ENCODE data around the gene JOSD2.

Gene JOSD2

GRCh38 chr19:50516964-50517703, 6.1 kb upstream of the JOSD2 start:
- no peak for DNase-seq
- intact Hi-C loops (cut with DNase I): no loop called here

DNA sequence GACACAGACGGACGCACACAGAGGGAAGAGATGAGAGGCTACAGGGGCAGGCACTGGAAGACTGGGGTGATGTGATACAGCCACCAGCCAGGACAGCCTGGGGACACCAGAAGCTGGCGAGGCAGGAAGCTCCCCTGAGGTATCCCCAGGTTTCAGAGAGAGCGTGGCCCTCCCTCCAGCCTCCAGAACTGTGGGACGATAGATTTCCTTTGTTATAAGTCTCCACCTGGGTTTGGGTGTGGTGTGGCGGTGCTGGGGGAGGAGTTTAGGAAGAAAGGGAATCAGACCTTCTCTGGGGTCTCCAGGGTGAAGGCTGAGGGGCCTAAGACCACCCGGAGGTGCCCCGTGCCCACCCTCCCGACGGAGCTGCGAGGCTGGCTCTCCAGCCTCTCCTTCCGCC, 5.5 kb upstream of the JOSD2 start:
- intact Hi-C loops (cut with DNase I): no loop called here
- no peak for DNase-seq

DNA sequence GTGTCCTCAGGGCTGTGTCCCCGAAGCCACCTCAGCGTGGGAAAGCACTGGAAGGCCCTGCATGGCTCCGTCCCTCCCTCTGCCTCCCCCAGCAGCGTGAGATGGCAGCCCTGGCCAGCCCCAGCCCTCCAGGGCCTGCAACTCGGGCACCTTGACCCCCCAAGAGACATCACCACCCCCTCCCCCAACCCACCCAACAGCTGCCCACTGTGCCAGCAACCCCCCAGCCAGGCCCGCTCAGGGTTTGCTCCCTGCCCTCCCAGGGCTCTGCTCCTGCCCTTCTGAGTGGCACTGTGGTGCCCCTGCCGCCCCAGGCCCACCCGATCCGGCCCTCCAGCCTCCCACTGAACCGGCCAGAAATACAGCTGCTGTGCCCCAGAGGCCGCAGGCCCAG, 4.2 kb upstream of the JOSD2 start:
- intact Hi-C loops (cut with DNase I): no loop called here
- DNase-seq: peak in 1 of 42 donors; percentile 52

DNA sequence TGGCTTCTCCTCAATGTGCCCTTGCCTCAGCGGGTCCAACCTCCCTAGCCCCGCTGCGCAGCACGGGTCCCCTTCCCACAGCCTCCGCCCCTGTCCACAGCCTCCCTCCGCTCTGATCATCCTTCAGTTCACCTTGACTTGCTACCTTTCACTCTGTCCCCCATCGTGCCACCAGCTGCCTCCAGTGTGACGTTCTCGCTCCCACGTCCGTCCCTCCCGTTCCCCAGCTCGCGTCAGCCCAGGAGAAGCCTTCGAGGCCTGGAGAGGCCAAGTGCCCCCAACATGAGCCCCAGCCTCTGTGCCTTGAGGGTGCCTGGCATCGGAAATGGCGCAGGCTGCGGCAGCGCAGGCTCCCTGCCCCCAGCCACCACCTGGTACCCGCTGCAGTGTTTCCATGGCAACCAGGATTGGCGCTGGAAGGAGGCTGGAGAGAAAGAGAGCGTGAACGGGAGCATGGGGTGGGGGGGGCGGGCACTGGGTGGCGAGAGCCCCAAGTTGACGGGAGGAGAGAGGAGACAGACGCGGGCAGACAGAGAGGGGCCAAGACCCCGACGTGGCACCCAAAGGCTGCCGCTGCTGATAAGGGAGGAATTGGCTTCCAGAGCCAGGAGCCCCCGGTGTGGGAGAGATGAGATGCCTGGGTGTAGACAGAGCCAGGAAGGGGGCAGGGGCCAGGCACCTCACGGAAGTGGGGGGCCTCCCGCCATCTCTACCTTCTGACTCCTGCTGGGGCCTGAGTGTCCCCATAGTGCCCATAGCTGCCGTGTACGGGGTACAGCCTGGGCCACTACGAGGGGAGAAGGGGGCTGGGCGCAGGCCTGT, 3.6 kb upstream of the JOSD2 start:
- intact Hi-C loops (cut with DNase I): no loop called here
- DNase-seq: peak; percentile 78 to 95 (median 89)

- intact Hi-C loops (cut with DNase I): no loop called here
- peak in 20 of 42 donors; percentile 32 to 69 (median 53) for DNase-seq
These were observed 2.9 kb upstream of the JOSD2 start, which contains the start of gene ASPDH for GRCh38 chr19:50513746-50514345. Gene ASPDH (minus strand): TSS chr19:50513913. CDS start chr19:50513823, 90 bp downstream.

DNA sequence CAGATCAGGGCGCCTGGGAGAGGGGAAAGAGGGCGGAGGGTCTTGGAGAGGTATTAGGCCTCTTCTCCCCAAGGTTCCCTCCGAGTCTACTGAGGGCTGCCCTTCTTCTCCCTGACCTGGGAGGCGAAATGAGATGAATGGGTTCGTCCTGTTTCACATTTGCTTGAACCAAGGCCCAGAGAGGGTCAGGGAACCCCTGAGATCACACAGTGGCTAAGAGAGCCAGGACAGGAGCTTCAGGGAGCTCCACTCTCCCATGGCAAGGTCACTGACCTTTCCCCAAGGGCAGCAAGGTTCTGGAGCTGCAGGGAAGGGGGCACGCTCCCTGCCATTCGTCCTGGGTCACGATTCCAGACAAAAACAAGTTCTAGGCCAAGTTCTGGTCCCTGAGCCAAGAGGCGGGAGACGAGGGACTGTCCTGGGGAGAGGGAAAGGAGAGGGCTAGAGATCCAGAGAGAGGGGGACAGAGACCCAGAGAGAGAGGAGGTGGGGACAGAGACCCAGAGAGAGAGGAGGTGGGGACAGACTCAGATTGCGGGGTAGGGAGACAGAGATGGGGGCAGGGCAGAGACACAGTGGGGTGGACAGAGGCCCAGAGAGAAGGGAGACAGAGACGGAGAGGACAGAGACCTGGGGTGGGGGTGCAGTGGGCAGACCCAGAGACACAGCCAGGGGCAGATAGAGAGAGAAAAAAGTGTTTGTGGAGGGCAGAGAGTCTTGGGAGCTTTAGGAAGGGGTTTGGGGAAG, 2.2 kb upstream of the JOSD2 start:
- no peak for DNase-seq
- intact Hi-C loops (cut with DNase I): no loop called here

DNA sequence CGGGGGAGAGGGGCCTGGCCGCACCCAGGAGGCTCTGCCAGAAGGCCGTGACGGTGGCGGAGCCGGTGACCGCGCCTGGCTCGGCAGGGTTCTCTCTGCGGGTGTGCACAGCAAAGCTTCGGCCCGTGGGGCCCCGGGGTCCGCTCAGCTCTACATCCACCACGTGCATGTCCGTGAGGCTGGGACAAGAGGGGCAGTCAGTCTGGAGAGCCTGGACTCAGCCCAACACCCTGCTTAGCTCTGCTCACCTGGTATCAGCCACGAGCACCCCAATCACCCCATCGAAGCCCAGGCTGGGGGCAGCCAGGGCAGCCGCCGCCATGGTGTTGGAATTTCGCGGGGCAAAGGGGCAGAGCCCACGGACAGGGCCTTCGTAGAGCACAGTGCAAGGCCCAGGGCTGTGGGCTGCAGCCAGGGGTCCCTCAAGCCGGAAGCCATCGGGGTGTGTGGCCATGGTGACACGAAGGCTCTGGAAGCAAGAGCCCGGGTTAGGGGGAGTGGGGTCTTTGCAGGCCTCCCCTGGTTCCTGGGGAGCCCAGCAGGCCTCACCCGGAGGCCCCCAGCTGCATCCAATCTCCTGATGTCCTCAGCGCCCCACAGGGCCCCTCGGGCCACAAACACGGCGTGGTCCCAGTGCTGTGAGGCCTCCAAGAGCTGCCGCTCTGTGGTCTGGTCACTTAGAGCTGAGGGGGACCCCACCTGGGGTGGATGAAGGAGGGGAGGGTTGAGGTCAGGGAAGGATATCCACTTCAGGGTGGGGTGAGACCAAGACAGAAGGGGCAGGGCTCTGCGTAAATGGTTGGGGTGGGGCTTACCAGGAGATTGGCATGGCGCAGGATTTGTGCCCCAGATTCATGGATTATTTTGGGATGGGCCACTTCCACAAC, 1.4 kb upstream of the JOSD2 start:
- intact Hi-C loops (cut with DNase I): no loop called here
- peak in 1 of 42 donors; percentile 34 for DNase-seq

DNA sequence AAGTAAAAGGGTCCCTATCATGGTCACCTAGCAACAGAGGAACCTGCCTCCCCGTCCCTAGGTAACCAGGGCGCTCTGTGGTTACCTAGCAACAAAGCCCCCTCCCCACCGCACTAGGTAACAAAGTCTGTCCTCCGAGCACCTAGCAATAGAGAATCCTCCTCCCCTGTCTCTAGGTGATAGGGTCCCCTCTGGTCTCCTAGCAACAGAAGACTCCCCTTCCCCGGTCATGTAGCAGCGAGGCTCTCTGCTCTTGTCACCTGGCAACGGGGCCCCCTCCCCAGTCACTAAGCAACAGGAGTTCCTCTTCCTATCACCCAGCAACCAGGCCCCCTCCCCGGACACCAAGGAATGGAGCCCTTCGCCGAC, 307 bp downstream of the JOSD2 start:
- peak in 1 of 42 donors; percentile 93 for DNase-seq
- intact Hi-C loops (cut with DNase I): loop anchor here (2.0 kb wide), 1 partner anchor 34 kb away; the partner anchor contains the start of genes EMC10 and GARIN5A

DNA sequence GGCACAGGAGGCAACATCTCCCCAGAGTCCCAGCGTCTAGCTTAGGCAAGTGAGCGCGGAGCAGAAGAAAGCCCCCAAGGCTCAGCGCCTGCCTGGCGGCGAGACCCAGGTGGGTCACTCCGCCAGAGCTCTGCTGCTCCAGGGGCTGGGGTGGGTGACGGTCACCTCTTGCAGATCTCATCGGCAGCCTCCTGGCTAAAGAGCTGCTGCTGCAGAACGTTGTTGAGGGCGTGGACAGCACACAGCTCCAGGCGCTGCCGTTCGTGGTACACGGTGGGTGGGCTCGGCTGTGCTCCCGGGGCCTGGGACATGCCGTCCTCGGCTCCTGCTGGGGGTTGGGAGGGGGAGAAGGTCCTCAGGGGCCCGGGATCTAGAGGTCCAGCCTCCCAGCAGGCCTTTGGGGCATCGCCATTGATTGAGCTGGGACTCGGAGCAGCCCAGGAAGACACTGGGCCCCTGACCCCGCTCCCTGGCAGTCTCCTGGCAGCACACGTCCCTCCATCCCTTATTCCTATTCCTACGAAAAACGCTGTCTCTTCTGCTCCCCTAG, 795 bp downstream of the JOSD2 start:
- peak in 6 of 42 donors; percentile 2 to 60 (median 40) for DNase-seq

DNA sequence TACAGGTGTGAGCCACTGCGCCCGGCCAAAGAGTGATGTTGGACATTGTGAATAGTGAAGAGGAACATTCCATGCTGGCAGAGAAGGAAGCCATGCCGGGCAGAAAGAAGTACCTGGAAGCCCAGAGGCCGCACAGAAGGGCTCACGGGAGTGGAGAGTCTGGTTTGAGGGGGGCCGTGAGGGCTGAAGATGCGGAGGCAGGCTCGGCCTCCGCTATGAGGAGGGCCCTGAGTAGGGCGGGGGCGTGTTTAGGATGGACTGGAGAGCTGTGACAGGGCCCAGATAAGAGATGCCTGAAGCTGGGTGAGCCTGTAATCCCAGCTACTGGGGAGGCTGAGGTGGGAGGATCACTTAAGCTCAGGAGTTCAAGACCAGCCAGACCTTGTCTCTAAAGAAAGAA, 1.6 kb downstream of the JOSD2 start:
- intact Hi-C loops (cut with DNase I): no loop called here
- peak in 2 of 42 donors; percentile 1 to 30 for DNase-seq

More for the DNA sequence above, 795 bp downstream of the JOSD2 start:
- intact Hi-C loops (cut with DNase I): loop anchor here (2.0 kb wide), 1 partner anchor 33 kb away; the partner anchor contains the start of genes EMC10 and GARIN5A

DNA sequence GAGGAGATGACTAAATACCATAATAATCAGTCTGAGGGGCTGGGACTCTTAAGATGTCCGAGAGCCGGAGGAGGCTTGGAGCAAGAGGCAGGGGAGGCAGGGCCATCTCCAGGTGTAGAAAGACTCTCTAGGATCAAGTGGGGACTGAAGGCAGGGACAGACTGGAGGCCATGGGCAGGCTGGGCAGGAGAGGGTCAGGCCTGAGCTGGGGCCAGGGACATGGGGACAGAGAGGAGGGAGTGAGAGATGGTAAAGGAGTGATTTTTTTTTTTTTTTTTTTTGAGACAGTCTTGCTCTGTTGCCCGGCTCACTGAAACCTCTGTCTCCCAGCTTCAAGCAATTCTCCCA, 2.2 kb downstream of the JOSD2 start:
- intact Hi-C loops (cut with DNase I): no loop called here
- peak in 1 of 42 donors; percentile 25 for DNase-seq

DNA sequence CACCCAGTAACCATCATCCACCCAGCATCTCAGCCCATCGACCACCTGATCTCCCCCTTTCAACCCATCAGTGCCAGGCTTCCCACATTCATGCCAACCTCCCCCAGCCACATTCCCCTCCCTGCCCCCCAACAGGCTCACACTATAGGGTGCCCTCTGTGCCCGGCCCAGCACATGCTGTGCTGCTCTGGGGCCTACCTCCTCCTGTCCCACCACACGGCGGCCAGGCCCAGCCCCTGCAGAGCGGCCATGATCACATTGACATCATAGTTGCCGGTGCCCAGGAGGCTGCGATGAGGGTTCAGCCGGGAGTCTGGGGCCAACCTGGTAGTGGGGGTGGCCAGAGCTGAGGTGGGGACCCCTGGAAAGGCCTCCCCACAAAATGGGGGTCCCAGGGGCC, 3.6 kb downstream of the JOSD2 start:
- no peak for DNase-seq
- intact Hi-C loops (cut with DNase I): no loop called here

- intact Hi-C loops (cut with DNase I): no loop called here
- DNase-seq: no peak
These were observed 4.3 kb downstream of the JOSD2 start for GRCh38 chr19:50506700-50507099.

- DNase-seq: no peak
- intact Hi-C loops (cut with DNase I): no loop called here
These were observed 5.0 kb downstream of the JOSD2 start for GRCh38 chr19:50505856-50506611.

DNA sequence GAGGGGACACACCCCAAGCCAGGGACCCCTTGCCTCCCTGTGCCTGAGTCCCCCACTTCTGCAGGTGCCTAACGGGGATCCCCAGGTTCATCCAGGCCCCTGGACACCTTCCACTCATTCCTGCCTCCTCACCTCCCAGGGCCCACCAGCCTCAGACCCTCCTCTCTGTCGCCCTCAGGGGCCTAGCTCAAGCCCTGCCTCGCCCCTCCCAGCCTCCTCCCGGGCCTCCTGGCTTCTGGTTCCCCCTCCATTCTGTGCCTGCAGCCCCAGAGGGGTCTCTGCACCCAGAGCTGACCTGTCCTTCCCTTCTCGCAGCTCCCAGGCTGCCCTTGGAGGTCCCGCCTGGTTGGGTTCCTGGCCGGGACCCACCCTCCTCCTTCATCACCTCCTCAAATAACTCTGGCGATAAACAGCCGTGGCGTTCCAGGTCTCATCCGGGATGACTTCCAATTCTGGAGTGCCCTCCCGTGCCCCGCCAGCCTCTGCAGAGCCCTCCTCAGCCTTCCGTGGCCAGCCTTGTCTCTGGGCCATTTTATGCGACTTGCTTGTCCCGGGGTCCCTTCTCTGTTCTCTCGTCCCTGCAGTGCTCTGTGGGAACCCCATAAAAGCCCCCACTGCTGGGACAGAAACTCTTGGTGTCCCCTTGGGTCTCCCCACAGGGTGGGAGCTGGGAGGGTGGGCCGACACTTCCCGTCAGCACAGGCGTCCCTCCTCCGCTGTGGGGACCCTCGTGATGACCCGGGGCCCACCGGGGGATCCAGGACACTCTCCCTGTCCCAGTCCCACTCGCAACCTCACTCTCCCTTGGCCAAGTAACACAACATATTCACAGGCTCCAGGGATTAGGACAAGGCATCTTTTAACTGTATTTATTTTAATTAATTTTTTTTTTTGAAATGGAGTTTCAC, 9.2 kb downstream of the JOSD2 start:
- intact Hi-C loops (cut with DNase I): no loop called here
- DNase-seq: no peak

DNA sequence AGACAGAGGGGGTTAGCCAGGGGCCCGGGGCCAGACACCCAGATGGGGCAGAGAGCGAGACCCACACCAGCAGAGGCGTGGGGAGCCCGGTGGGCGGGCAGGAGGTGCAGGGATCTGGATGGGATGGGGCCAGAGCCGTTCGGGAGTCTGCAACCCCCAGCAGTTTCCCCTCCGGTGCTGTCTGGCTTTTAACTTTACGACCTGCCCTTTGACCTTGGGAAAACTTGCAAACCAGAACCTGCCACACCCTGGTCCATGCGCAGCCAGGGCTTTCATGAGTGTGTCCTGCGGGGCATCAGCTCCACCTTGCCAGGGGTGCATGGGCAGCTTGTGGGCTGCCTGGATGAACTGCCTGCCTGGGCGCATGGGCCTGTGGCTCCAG, 9.8 kb downstream of the JOSD2 start:
- DNase-seq: no peak
- intact Hi-C loops (cut with DNase I): no loop called here
